ENCODE measurements around the gene TTBK1.

GRCh38 chr6:43285832-43286231 is 42.6 kb downstream of the TTBK1 start:
- no peak for TF ChIP-seq CTCF (IDR thresholded peaks at IDR 0.05)
- TF ChIP-seq POLR2A (IDR thresholded peaks at IDR 0.05): no peak
